IMR-90 (cell line): Measurements from ENCODE around the gene PDLIM1. TPM values are rescaled to one million over a fixed set of nuclear protein-coding genes. Genes with fewer than 3 reads are reported as not detected.
"Not testable (repeated sequence)": the region's sequence is repeated elsewhere in the genome, so short reads cannot be mapped to it uniquely, and the experiment has no call there.

Experiments used
- ATAC-seq: fragments of 200-7000 bp; cut with Tn5 transposase; 2 replicates; pipeline ENCODE4 v1.9.1; 2020; ENCODE audit warnings: low read depth, mild to moderate bottlenecking, moderate library complexity
- BruUV-seq: library from RNA; stranded (reverse); fragments of 400-500 nt; replicated peaks from 2 replicates; lab custom pipeline; 2021; lab: Mats Ljungman, UMichigan
- CTCF ChIA-PET: fragments of 300-600 bp; formaldehyde crosslinking; extraction: SDS; loops from one replicate; lab custom pipeline; 2021; ENCODE audit warnings: antibody characterized with exemption; lab: Yijun Ruan, JAX
- POLR2A ChIA-PET: fragments of 300-600 bp; sonication (Branson Sonifier 250); formaldehyde crosslinking; loops from one replicate; lab custom pipeline; 2022; ENCODE audit warnings: antibody characterized with exemption; ENCODE audit not compliant: unreplicated experiment; lab: Charles Lee
- DNase-seq: peaks from one replicate; pipeline ENCODE4 v3.0.0; 2013
- H2AFZ ChIP-seq: replicated peaks from 2 replicates; pipeline ENCODE3; 2013; ENCODE audit warnings: low read length, mild to moderate bottlenecking; ENCODE audit not compliant: poor library complexity
- H2AK5ac ChIP-seq: 2 replicates; pipeline ENCODE4 v1.6.1; 2013; ENCODE audit warnings: low read depth, low read length, inconsistent platforms
- H2AK9ac ChIP-seq: replicated peaks from 2 replicates; pipeline ENCODE3; 2013; ENCODE audit warnings: mild to moderate bottlenecking, low read depth, low read length, moderate library complexity; ENCODE audit not compliant: poor library complexity
- H2BK120ac ChIP-seq: 2 replicates; pipeline ENCODE4 v1.6.1; 2013; ENCODE audit warnings: low read depth, low read length, inconsistent platforms
- H2BK15ac ChIP-seq: 3 replicates; pipeline ENCODE4 v1.6.1; 2013; ENCODE audit warnings: low read depth, low read length, inconsistent platforms
- H2BK20ac ChIP-seq: 2 replicates; pipeline ENCODE4 v1.6.1; 2013; ENCODE audit warnings: low read depth, mild to moderate bottlenecking, inconsistent platforms, low read length, moderate library complexity
- H2BK5ac ChIP-seq: 2 replicates; pipeline ENCODE4 v1.6.1; 2013; ENCODE audit warnings: mild to moderate bottlenecking, low read depth, low read length, inconsistent platforms; ENCODE audit not compliant: poor library complexity, severe bottlenecking
- H3K14ac ChIP-seq: replicated peaks from 2 replicates; pipeline ENCODE4 v1.6.1; 2013; ENCODE audit warnings: low read depth, low read length, inconsistent platforms
- H3K18ac ChIP-seq: 2 replicates; pipeline ENCODE4 v1.6.1; 2013; ENCODE audit warnings: low read depth, low read length, control low read depth
- H3K23ac ChIP-seq: 2 replicates; pipeline ENCODE4 v1.6.1; 2013; ENCODE audit warnings: low read depth, low read length, inconsistent platforms
- H3K27ac ChIP-seq: 2 replicates; pipeline ENCODE4 v1.5.1; 2013; ENCODE audit warnings: mild to moderate bottlenecking, control low read depth, low read length; ENCODE audit not compliant: insufficient read depth
- H3K27me3 ChIP-seq: 2 replicates; pipeline ENCODE4 v1.6.1; 2013; ENCODE audit warnings: low read length; ENCODE audit not compliant: control insufficient read depth, insufficient read depth
- H3K36me3 ChIP-seq: 2 replicates; pipeline ENCODE4 v1.6.1; 2013; ENCODE audit warnings: low read length, mixed read lengths; ENCODE audit not compliant: control insufficient read depth, insufficient read depth
- H3K4ac ChIP-seq: 2 replicates; pipeline ENCODE4 v1.6.1; 2013; ENCODE audit warnings: low read depth, low read length, inconsistent platforms
- H3K4me1 ChIP-seq: 2 replicates; pipeline ENCODE4 v1.6.1; 2013; ENCODE audit warnings: low read length, mixed read lengths; ENCODE audit not compliant: control insufficient read depth, insufficient read depth
- H3K4me2 ChIP-seq: 2 replicates; pipeline ENCODE4 v1.6.1; 2013; ENCODE audit warnings: low read depth, mild to moderate bottlenecking, control low read depth, low read length, moderate library complexity
- H3K4me3 ChIP-seq: 2 replicates; pipeline ENCODE4 v1.5.1; 2013; ENCODE audit warnings: low read depth, mild to moderate bottlenecking, control low read depth, low read length, moderate library complexity; ENCODE audit not compliant: insufficient read depth
- H3K56ac ChIP-seq: 2 replicates; pipeline ENCODE4 v1.6.1; 2013; ENCODE audit warnings: low read length, inconsistent platforms; ENCODE audit not compliant: insufficient read depth; ENCODE audit errors: extremely low read depth
- H3K79me1 ChIP-seq, 2 experiments: 2 replicates each; pipeline ENCODE4 v1.6.1; 2013; ENCODE audit warnings: low read length in 2 of 2, inconsistent platforms in 1 of 2, low read depth in 1 of 2
- H3K9ac ChIP-seq: 2 replicates; pipeline ENCODE4 v1.6.1; 2013; ENCODE audit warnings: low read depth, low read length, control low read depth
- H3K9me1 ChIP-seq: 2 replicates; pipeline ENCODE4 v1.6.1; 2013; ENCODE audit warnings: low read length, inconsistent platforms; ENCODE audit not compliant: insufficient read depth
- H3K9me3 ChIP-seq: 2 replicates; pipeline ENCODE4 v1.6.1; 2013; ENCODE audit warnings: low read length; ENCODE audit not compliant: control insufficient read depth, insufficient read depth
- H4K20me1 ChIP-seq: 2 replicates; pipeline ENCODE4 v1.6.1; 2013; ENCODE audit warnings: low read length, inconsistent platforms; ENCODE audit not compliant: insufficient read depth
- H4K5ac ChIP-seq: 2 replicates; pipeline ENCODE4 v1.6.1; 2013; ENCODE audit warnings: mild to moderate bottlenecking, low read depth, low read length, control low read depth
- H4K8ac ChIP-seq, 2 experiments: 2 replicates each; pipeline ENCODE4 v1.6.1; 2013; ENCODE audit warnings: low read depth in 2 of 2, low read length in 2 of 2, control low read depth in 1 of 2, inconsistent platforms in 1 of 2
- H4K91ac ChIP-seq: 2 replicates; pipeline ENCODE4 v1.6.1; 2013; ENCODE audit warnings: low read depth, low read length, inconsistent platforms; ENCODE audit not compliant: insufficient read depth
- WGBS, 2 experiments: methylation state at CpG; one replicate each; pipeline versions ENCODE4 v1.1.5 to v1.1.7; 2013; ENCODE audit warnings: missing lambda C conversion rate in 2 of 2; ENCODE audit not compliant: insufficient read length in 1 of 2; ENCODE audit errors: extremely low coverage in 2 of 2; 5-methylcytosine and 5-hydroxymethylcytosine counted together
- dilution Hi-C: fragments of 300-500 bp; cut with HindIII; formaldehyde crosslinking; loops from one replicate; pipeline ENCODE4 v1.14.3; 2018; ENCODE audit warnings: low sequenced_read_pairs; ENCODE audit not compliant: unreplicated experiment
- in situ Hi-C: fragments of 300-500 bp; cut with MboI; formaldehyde crosslinking; loops from 3 replicates; pipeline ENCODE4 v1.14.3; 2019; ENCODE audit warnings: low sequenced_read_pairs, inconsistent platforms, mixed read lengths
- intact Hi-C: fragments of 100-400 bp; cut with micrococcal nuclease; formaldehyde crosslinking; loops from 2 replicates; pipeline ENCODE4 v1.10.0; 2022
- polyA plus RNA-seq, 3 experiments: library from polyadenylated mRNA; depleted of rRNA; stranded (reverse); fragments of >200 nt; gene quantifications; 2 replicates each; pipeline ENCODE4 v1.2.3, GENCODE V29; 2012; ENCODE audit warnings: low replicate concordance in 1 of 3
- total RNA-seq: library from RNA; depleted of rRNA; stranded (reverse); fragments of >200 nt; gene quantifications from 2 replicates; pipeline ENCODE4 v1.2.3, GENCODE V29; 2012

Gene PDLIM1
- total and polyA plus RNA-seq, 2 of the 4 experiments (the other 2 are of a cell fraction), result 30.1 to 187 TPM

GRCh38 chr10:95202865-95203264 is 87.9 kb downstream of the PDLIM1 start:
- intact Hi-C loops, H3K9ac ChIP-seq, POLR2A ChIA-PET, H3K14ac ChIP-seq, H2BK5ac ChIP-seq, H3K18ac ChIP-seq, H3K23ac ChIP-seq, BruUV-seq, H3K79me1 ChIP-seq, DNase-seq, H2AK5ac ChIP-seq, H3K4me3 ChIP-seq, H3K27me3 ChIP-seq, H3K9me1 ChIP-seq, H4K20me1 ChIP-seq, H3K36me3 ChIP-seq, H4K91ac ChIP-seq, H3K9me3 ChIP-seq, in situ Hi-C loops, ATAC-seq, H2AK9ac ChIP-seq, H4K5ac ChIP-seq, H2AFZ ChIP-seq, H3K56ac ChIP-seq, H2BK120ac ChIP-seq, H3K4me2 ChIP-seq, H3K4ac ChIP-seq, H2BK15ac ChIP-seq, H4K8ac ChIP-seq, H3K27ac ChIP-seq, H2BK20ac ChIP-seq, H3K4me1 ChIP-seq, dilution Hi-C loops: not testable (repeated sequence)
- CTCF ChIA-PET, result interaction anchor here (1.0 to 1.6 kb wide), 3 partner anchors 41 to 161 kb away, joined by 4 to 15 read pairs (median 12); no protein-coding TSS in a partner anchor
- 67% methylated on average over 3 of the region's 5 CpGs; no CpG with 5 or more reads in 1 of the 2 experiments for WGBS, 2 experiments
